Lung (tissue), 13 donors: ENCODE data around the gene ARID4B. TPM values are rescaled to one million over a fixed set of nuclear protein-coding genes. Genes with fewer than 3 reads are reported as not detected.
A peak's percentile ranks its signal among the peaks of the same experiment; 100 is the strongest.

Source experiments
- ATAC-seq: fragments of 200-7000 bp; cut with Tn5 transposase; one replicate; pipeline ENCODE4 v1.9.1; 2020; ENCODE audit warnings: moderate number of reproducible peaks; ENCODE audit not compliant: insufficient read depth, low FRiP score
- DNase-seq, 3 donors: peaks; one replicate each; pipeline ENCODE4 v3.0.0-alpha.2; 2013 to 2017
- H3K27ac ChIP-seq, 2 donors: one replicate each; pipeline ENCODE4 v1.5.1; 2013; ENCODE audit warnings: mild to moderate bottlenecking in 2 of 2, moderate library complexity in 2 of 2, control low read depth in 1 of 2, inconsistent platforms in 1 of 2, low read depth in 1 of 2, low read length in 1 of 2
- H3K27me3 ChIP-seq, 3 donors: one replicate each; pipeline ENCODE4 v1.5.1; 2013; ENCODE audit warnings: low read length in 2 of 3; ENCODE audit not compliant: control insufficient read depth in 3 of 3, insufficient read depth in 3 of 3
- H3K36me3 ChIP-seq, 4 donors: one replicate each; pipeline ENCODE4 v1.5.1; 2013; ENCODE audit warnings: low read length in 4 of 4, mild to moderate bottlenecking in 1 of 4, moderate library complexity in 1 of 4; ENCODE audit not compliant: control insufficient read depth in 4 of 4, insufficient read depth in 4 of 4
- H3K4me1 ChIP-seq, 5 donors: one replicate each; pipeline ENCODE4 v1.5.1; 2013; ENCODE audit warnings: low read length in 5 of 5, mild to moderate bottlenecking in 2 of 5, moderate library complexity in 1 of 5; ENCODE audit not compliant: control insufficient read depth in 5 of 5, insufficient read depth in 5 of 5
- H3K4me3 ChIP-seq: one replicate; pipeline ENCODE4 v1.5.1; 2013; ENCODE audit warnings: mild to moderate bottlenecking, control low read depth, moderate library complexity
- H3K9ac ChIP-seq, 2 donors: one replicate each; pipeline ENCODE4 v1.5.1; 2013; ENCODE audit warnings: low read length in 2 of 2, control low read depth in 1 of 2; ENCODE audit not compliant: insufficient read depth in 1 of 2
- H3K9me3 ChIP-seq, 4 donors: one replicate each; pipeline ENCODE4 v1.5.1; 2013; ENCODE audit warnings: low read length in 3 of 4, mild to moderate bottlenecking in 1 of 4, moderate library complexity in 1 of 4; ENCODE audit not compliant: control insufficient read depth in 4 of 4, insufficient read depth in 3 of 4
- WGBS, 2 donors: extraction: QIAGEN DNeasy Blood & Tissue Kit; methylation state at CpG; one replicate each; pipeline ENCODE4 v1.1.7; 2013; 5-methylcytosine and 5-hydroxymethylcytosine counted together
- polyA plus RNA-seq, 2 donors: library from polyadenylated mRNA; stranded (reverse); fragments of 200-250 nt; gene quantifications; one replicate each; pipeline ENCODE4 v1.2.1, GENCODE V29; 2013
- small RNA-seq: library from RNA; depleted of rRNA; stranded (forward); fragments of <200 nt; gene quantifications from one replicate; pipeline ENCODE3, GENCODE V24; 2014; ENCODE audit warnings: low replicate concordance
- total RNA-seq, 2 donors: library from RNA; depleted of rRNA in 1 of 2; stranded (reverse); fragments of >200 nt in 1 of 2; gene quantifications; one replicate each; pipeline ENCODE4 v1.2.1, GENCODE V29; 2014 to 2021
- TF ChIP-seq, protein P1 (sequence below): IDR thresholded peaks from 2 replicates; pipeline ENCODE4 v1.5.1; 2012; ENCODE audit warnings: mild to moderate bottlenecking; ENCODE audit errors: control extremely low read depth, extremely low read depth
- donor health status: control.
- donor health status: control.
- donor health status: Bipolar disorder and iron deficiency.
- donor health status: healthy.
- donor health status: DM: yes; HTN: yes; CAD: no.

The ARID4B gene
- total and polyA plus RNA-seq, 4 donors: 15.8 to 99.7 (median 23.0) TPM

DNA sequence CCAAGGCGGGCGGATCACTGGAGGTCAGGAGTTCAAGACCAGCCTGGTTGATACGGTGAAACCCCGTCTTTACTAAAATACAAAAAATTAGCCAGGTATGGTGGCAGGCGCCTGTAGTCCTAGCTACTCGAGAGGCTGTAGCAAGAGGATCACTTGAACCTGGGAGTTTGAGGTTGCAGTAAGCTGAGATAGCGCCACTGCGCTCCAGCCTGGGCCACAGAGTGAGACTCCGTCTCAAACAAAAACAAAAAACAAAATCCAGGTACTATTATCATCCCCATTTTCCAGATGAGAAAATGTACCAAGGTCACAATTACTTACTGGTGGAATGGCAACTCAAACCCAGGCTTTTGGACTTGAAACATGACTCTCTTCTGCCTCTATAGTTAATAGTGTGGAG, 203.9 kb downstream of the ARID4B start:
- TF ChIP-seq, protein P1, sequence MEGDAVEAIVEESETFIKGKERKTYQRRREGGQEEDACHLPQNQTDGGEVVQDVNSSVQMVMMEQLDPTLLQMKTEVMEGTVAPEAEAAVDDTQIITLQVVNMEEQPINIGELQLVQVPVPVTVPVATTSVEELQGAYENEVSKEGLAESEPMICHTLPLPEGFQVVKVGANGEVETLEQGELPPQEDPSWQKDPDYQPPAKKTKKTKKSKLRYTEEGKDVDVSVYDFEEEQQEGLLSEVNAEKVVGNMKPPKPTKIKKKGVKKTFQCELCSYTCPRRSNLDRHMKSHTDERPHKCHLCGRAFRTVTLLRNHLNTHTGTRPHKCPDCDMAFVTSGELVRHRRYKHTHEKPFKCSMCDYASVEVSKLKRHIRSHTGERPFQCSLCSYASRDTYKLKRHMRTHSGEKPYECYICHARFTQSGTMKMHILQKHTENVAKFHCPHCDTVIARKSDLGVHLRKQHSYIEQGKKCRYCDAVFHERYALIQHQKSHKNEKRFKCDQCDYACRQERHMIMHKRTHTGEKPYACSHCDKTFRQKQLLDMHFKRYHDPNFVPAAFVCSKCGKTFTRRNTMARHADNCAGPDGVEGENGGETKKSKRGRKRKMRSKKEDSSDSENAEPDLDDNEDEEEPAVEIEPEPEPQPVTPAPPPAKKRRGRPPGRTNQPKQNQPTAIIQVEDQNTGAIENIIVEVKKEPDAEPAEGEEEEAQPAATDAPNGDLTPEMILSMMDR: no peak

DNA sequence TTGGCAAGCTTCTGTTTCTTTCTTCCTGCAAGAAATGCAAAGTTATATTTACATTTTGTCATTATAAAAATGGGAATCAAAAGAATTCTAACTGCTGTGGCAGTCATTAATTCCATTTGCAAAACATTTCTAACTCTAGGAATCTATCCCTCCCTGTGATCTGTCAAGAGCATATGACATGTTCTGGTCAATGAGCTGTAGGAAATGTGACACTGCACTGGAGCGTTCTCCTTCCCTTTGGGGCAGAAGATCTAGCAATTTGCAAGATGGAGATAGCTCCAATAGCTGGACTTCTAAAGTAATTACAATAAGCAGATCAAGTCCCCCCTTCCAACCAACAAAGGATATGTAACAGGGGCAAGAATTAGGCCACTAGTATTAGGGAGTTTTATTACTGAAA, 205.6 kb downstream of the ARID4B start:
- no peak overlapping the region for H3K4me3 ChIP-seq
- DNase-seq: no peak
- H3K36me3 ChIP-seq: peaks cover 14 to 35% (median 20%) of the 10 kb centered on the region in 4 donors
- no peaks in the 10 kb centered on the region for H3K9me3 ChIP-seq
- ATAC-seq: no peak
- WGBS, 2 donors: 83% methylated on average over 1 of the region's 1 CpG
- H3K9ac ChIP-seq: no peak overlapping the region
- no peaks in the 10 kb centered on the region for H3K27me3 ChIP-seq
- TF ChIP-seq, protein P1: no peak
- H3K27ac ChIP-seq: no peak overlapping the region
- H3K4me1 ChIP-seq: peaks cover 3 to 22% (median 7%) of the 10 kb centered on the region in 5 donors

More for the DNA sequence above, 203.9 kb downstream of the ARID4B start:
- peaks cover 3 to 22% (median 10%) of the 10 kb centered on the region in 5 donors for H3K4me1 ChIP-seq
- H3K36me3 ChIP-seq: peaks cover 5 to 18% (median 9%) of the 10 kb centered on the region in 4 donors
- H3K9me3 ChIP-seq: no peaks in the 10 kb centered on the region
- no peak overlapping the region for H3K9ac ChIP-seq
- ATAC-seq (no peak), DNase-seq (no peak)
- H3K27me3 ChIP-seq: no peaks in the 10 kb centered on the region
- 94 to 96% methylated on average over 9 of the region's 9 CpGs for WGBS, 2 donors
- H3K27ac ChIP-seq: no peak overlapping the region
- no peak overlapping the region for H3K4me3 ChIP-seq

Small RNA genes within 50 kb of the gene (small RNA-seq; reads per million reads assigned to genes)
- gene AL391994.1: not detected
- gene MIR4753: 0.13 reads per million
- gene SNORA14B: 8.0 reads per million, percentile 96 among the genes with 10 or more reads in this experiment

Other genes starting within 250 kb of the ARID4B start
- 100 to 1,000 TPM in 1 of 2 donors, 10 to 100 TPM in 1; 88.7 to 115 TPM for gene TOMM20, start 199.3 kb downstream of the ARID4B start, total RNA-seq
- gene TOMM20, start 199.3 kb downstream of the ARID4B start, polyA plus RNA-seq: 10 to 100 TPM; 60.6 to 70.5 TPM
- 10 to 100 TPM; 31.7 to 56.9 TPM for gene RBM34, start 166.9 kb downstream of the ARID4B start, total RNA-seq
- 100 to 1,000 TPM in 1 of 2 donors, 10 to 100 TPM in 1; 45.6 to 129 TPM for gene RBM34, start 166.9 kb downstream of the ARID4B start, polyA plus RNA-seq
- gene GGPS1, start 391 bp upstream of the ARID4B start, total RNA-seq: 10 to 100 TPM; 25.5 to 27.0 TPM
- 10 to 100 TPM; 16.3 to 34.0 TPM for gene GGPS1, start 391 bp upstream of the ARID4B start, polyA plus RNA-seq
- 10 to 100 TPM; 20.6 to 36.9 TPM for gene TBCE, start 39.2 kb upstream of the ARID4B start, total RNA-seq
- 10 to 100 TPM; 16.4 to 39.2 TPM for gene TBCE, start 39.2 kb upstream of the ARID4B start, polyA plus RNA-seq
- 10 to 100 TPM; 16.1 to 30.8 TPM for gene B3GALNT2, start 176.3 kb upstream of the ARID4B start, total RNA-seq
- gene B3GALNT2, start 176.3 kb upstream of the ARID4B start, polyA plus RNA-seq: 1 to 10 TPM; 2.3 to 6.4 TPM